ENCODE results near the gene COA1. TPM values are rescaled to one million over a fixed set of nuclear protein-coding genes. Genes with fewer than 3 reads are reported as not detected.
A peak's percentile ranks its signal among the peaks of the same experiment; 100 is the strongest.
"Not testable (repeated sequence)": the region's sequence is repeated elsewhere in the genome, so short reads cannot be mapped to it uniquely, and the experiment has no call there.

Gene COA1
- polyA plus RNA-seq, 1 donor: 34.7 TPM

GRCh38 chr7:43758029-43758821 is 28.9 kb upstream of the COA1 start, which contains the start of gene BLVRA:
Gene BLVRA, plus strand, starts transcription at chr7:43758680. Its CDS starts 12,479 bp downstream, at chr7:43771159.
- DNase-seq: peak; percentile 72

- DNase-seq: no peak
Observed at GRCh38 chr7:43757073-43757720, 27.9 kb upstream of the COA1 start.

GRCh38 chr7:43756368-43757072 is 27.2 kb upstream of the COA1 start:
- no peak for DNase-seq

GRCh38 chr7:43754596-43754995 is 25.3 kb upstream of the COA1 start:
- DNase-seq: no peak

- no peak for DNase-seq
Observed at GRCh38 chr7:43753843-43754242, 24.5 kb upstream of the COA1 start.

GRCh38 chr7:43753271-43753810 is 24.0 kb upstream of the COA1 start:
- DNase-seq: no peak

- DNase-seq: no peak
Observed at GRCh38 chr7:43752411-43752810, 23.1 kb upstream of the COA1 start.

GRCh38 chr7:43750016-43750887 is 20.9 kb upstream of the COA1 start:
- DNase-seq: peak; percentile 56

GRCh38 chr7:43749383-43749940 is 20.1 kb upstream of the COA1 start:
- DNase-seq: no peak

GRCh38 chr7:43747328-43748105 is 18.2 kb upstream of the COA1 start:
- DNase-seq: no peak

GRCh38 chr7:43742692-43743091 is 13.4 kb upstream of the COA1 start:
- DNase-seq: no peak

GRCh38 chr7:43737467-43738127 is 8.3 kb upstream of the COA1 start:
- DNase-seq: no peak

GRCh38 chr7:43735802-43736603 is 6.7 kb upstream of the COA1 start:
- DNase-seq: no peak

- no peak for DNase-seq
Observed at GRCh38 chr7:43735403-43735801, 6.1 kb upstream of the COA1 start.

GRCh38 chr7:43734575-43735332 is 5.4 kb upstream of the COA1 start:
- DNase-seq: not testable (repeated sequence)

- DNase-seq: not testable (repeated sequence)
Observed at GRCh38 chr7:43731494-43731893, 2.2 kb upstream of the COA1 start.

GRCh38 chr7:43729924-43730248 is 563 bp upstream of the COA1 start:
- DNase-seq: no peak

- no peak for DNase-seq
Observed at GRCh38 chr7:43727494-43727893, 1.8 kb downstream of the COA1 start.

GRCh38 chr7:43727003-43727402 is 2.3 kb downstream of the COA1 start:
- DNase-seq: no peak
